ENCODE results near the gene BET1.

GRCh38 chr7:94012746-94013145 is 8.6 kb upstream of the BET1 start:
- TF ChIP-seq CTCF (conservative IDR thresholded peaks at IDR 0.05; ENCODE audit: low read length) (no peak), EZH2phosphoT487 (IDR thresholded peaks at IDR 0.05; ENCODE audit: borderline replicate concordance, low read depth, low read length) (no peak)

Data from OCI-LY7 (cell line).